GM19328 (cell line): ENCODE results near the gene PYGO2.

Experiments
- ATAC-seq: cut with Tn5 transposase; IDR thresholded peaks from one replicate; pipeline ENCODE4 v1.9.1; 2021; ENCODE audit warnings: mild to moderate bottlenecking, moderate library complexity; ENCODE audit not compliant: unreplicated experiment

Gene PYGO2

DNA sequence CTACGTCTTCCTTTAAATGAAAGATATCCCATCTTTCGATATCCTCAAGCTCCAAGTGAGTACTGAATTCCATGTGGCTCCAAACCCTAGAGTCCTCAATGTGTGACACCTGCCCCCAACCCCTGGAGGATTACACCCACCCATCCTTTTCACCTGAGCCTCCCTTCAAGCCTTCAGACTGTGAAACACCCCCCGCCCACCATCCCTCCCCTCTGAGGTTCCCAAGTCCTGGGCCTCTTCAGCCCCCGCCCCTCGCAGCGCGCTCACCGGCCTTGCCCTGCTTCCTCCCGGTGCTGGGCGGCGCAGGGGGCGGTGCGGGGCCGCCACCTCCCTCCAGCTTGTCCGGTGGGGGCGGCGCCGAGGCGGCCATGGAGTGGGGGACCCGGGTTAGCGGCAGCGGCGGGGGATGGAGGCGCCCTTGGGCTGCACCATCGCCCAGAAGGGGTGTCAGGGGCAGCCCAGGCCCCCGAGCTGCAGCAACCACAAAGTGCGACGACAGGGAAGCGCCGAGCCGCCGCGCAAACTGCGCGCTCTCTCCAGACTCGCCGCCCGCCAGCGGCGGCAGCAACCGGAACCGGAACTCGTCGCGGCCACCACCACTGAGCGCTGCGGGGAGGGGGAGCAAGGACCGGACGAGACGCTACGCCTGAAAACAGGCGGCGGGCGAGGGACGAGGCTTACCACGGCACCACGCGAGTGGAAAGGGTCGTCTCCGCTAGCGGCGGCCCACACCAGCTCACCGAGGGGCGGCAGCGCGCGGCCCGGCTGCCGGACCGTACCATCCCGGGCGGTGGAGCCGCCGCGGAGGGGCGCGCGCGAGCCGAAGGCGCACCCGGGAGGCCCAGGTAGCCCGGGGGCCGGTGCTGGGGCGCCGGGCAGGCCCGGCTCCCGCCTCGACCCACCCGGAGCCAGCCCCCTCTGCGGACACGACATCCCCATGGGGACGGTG is at the start of gene PYGO2:
TSS of gene PYGO2 (minus strand) at position 576 of the 949 bp plus-strand sequence. CDS start at position 370, 206 bp downstream.
- peak; percentile 70 for ATAC-seq

DNA sequence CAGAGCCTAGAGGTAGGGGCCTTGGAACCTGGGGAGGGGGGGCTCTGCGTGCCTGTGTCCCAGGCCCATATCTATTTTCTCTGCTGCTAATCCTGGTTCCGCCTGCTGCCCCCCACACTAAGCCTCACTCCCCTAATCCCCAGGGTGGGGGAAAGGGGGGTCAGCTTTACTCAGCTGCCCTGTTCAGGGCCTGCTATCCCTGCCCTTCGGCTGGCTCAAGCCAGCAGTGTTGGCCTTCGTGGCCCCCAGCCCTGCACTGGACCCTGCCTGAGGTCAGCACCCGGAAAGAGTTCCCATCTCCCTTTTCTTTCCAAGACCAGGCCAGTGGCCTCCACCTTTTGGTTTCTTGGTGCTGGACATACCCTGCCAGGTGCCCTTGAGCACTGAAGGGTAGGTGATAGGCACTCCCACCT is 49.4 kb upstream of the PYGO2 start:
- no peak for ATAC-seq

- ATAC-seq, result no peak
These were observed 48.8 kb upstream of the PYGO2 start for GRCh38 chr1:155010211-155010918.

DNA sequence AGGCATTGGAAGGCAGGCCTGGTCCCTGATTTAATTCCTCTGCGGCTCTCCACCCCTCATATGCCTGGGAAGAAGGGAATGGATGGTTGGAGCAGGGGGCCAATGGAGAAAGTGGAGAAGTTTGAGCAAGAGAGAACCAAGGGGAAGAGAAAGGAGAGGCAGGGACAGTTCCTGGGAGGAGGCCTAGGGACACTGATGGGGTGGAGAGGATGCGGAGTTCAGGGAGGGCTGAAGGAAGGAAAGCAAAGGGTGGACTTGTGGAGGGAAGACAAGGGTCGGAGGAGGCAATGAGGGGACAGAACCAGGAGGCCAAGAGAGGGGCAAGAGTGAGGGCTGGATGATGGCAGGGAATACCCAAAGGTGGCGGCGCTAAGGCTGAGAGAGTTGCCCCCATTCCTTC is 48.2 kb upstream of the PYGO2 start:
- no peak for ATAC-seq

GRCh38 chr1:155009221-155009711 is 47.7 kb upstream of the PYGO2 start:
- no peak for ATAC-seq

DNA sequence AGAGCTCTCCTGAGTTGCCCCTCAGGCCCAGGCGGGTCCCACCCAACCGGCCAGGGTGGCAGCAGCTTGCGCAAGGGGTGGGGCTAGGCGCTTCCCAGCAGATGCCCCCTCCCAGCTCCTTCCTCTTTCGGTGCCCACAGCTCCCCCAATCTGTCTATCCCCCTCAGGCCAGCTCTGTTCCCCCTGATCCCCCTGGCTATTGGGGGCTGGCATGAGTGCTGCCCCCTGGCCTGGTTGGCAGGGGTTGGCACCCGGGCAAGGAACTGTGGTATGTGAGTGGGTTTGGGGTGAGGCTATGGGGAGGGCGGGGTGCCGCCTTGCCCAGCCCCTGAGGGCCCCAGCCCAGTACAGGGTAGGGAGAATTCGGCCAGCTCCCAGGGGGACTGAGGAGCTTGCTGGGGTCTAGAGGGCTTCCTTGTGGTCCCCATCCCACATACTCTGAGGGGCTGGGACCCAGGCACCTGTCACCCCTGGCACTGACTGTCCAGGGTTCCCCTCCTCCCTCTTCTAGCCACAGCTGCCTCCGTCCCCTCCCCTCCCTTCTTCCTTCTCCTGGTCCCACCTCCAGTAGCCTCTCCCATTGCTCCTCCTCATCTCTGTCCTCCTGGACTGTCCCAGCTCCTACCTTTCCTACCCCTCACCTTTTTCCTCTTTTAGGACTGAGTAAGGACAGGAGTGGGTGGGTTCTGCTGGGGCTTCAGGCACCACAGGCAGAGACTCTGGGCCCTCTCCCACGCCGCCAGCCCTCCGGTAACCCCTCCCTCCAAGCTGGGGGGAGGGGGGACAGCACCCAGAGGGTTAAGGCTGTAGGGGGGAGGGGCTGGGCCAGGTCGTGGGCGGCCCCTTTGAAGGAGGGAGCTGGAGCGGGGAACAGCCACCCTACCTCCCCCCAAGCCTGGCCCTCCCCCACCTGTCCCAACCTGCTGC is 46.7 kb upstream of the PYGO2 start:
- no peak for ATAC-seq

DNA sequence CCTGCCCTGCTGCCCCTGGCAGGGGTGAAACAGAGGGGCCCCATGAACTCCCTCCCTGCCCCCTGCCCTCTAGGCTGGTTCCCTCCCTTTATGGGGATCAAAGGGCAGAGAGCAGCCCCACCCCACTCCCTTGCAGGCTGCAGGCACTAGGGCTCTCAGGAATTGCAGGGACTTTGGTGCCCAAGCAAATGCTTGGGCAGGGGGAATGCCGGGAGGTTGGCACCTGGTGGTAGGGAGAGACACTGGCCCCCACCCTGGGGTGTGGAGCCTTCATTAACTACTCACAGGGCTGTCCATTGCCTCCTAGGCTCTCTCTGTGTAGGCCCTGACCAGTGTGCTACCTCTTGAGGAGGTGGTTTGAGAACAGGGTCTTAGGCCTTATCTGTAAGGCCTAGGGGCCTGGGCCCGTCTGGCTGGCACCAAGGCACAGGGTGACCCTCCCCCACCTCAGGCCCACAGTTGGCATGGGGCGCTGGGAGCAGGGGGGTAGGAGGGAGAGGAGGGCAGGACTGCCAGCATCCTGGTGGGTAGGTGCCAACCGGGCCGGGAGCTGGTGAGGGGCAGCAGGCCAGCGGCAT is 45.8 kb upstream of the PYGO2 start:
- no peak for ATAC-seq

DNA sequence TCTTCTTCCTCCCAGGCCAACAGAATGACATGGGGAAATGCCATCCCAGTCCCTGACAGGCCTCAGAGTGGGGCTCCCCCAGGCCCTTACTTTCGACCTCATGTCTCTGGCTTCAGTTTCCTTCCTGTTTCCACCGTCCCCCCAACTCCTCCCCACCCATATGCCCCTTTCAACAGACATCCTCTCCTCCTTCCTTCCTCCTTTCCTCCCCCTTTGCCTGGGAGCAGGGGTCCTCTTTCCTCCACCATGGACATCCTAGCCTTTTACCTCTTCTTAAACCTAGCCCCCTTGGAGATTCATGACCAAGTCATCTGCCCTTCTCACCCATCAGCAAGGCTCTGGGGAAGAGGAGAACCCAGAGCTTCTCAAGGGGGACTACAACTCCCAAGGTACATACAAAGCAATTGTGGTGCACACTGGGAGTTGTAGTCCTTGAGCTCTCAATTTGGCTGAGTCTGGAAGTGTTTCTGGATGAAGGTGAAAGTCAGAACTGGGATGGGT is 45.1 kb upstream of the PYGO2 start:
- no peak for ATAC-seq

DNA sequence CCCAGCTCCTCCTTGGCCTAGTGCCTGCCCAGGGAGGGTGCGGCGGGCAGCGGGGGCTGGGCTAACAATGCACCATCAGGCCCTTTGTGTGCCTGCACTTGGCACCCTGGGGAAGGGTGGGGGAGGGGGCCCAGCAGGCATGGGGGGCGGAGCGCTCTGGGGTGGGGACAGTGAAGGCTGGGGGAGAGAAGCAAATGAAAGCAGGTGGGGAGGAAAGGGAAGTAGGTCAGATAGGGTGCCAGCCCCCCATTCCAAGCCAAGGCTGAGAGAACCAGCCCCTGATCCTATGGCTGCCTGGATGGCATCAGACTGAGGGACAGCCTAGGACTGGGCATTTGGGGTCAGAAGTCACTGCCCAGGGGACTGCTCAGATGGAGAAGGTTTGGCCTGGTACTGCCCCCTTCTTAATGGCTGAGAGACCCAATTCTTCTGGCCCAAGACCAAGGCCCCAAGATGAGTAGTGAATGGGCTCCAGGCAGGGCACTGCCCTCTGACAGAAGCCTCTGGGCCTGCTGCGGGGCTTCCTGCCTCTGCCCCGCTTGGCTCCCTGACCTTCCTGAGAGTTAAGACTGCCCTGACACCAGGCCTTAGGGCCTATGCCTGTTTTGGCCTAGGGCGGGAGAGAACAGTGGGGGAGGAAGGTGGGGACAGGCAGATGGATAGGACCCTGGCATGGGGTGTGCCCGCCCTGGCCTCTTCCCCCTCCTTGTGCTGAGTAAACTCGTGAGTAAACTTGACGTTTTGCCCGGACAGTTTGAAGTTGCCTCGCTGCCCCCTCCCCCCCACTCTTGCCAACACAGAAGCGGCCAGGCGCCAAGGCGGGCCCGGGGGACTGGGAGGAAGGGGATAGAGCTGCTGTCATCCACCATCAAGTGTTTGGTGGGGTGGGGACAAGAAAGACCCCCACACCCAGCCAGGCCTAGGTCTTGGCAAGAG is 43.8 kb upstream of the PYGO2 start:
- ATAC-seq, result no peak

DNA sequence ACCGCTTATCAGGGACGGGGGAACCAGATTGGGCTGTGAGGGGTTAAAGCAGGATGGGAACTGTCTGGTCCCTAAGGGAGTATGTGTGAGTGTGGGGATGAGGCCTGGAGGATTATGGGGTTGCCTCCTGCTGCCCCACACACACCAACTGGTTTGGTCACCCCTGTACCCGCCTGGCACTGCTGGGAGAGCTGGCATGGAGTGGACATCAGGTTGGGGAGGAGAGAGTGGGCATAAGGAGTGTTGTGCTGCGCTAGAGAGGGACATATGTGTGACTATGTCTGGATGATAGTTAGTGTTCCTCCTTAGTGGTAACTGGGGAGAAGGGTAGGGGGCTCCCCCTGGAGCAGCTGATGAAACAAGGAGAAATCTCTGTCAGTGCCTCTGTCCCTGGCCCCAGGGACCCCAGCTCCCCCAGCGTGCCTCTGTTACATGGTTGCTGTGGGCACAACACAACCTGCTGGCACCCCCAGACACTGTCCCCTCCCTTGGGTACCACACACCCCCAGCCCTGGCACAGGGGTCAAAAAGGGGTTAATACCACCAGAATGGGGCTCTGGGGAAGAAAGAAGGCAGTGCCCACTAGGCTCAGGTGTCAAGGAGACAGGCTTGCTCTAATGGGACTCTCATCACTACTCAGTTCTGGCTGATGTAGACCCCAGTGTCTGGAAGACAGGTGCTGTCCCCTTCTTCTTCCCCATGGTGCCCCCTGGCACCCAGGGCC is 42.9 kb upstream of the PYGO2 start:
- no peak for ATAC-seq

DNA sequence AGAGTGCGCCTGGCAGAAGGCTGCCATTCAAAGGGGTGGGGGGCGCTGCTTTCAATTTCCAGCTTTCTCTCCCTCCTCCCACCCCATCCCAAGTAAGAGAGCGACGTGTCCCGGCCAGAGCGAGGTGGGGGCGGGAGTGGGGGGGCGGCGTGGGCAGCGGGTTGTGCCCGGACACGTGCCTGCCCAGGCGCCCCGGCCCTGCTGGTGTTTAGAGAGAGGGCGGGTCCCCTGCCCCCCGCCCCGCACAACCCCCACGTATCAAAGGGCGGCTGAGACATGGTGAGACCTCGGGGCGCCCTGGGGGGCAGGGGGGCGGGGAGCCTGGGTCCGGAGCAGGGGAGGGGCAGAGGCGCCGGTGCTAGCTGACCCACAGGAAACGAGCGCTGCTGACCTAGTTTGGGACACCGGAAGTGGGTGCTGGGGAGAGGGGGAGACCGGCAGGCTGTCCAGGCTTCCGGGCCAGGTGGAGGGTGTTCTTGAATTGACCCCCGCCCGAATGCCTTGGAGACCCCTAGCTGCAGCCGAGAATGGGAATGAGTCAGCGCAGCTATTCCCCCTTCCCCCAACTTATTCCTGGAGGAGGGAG is 42.3 kb upstream of the PYGO2 start:
- no peak for ATAC-seq

DNA sequence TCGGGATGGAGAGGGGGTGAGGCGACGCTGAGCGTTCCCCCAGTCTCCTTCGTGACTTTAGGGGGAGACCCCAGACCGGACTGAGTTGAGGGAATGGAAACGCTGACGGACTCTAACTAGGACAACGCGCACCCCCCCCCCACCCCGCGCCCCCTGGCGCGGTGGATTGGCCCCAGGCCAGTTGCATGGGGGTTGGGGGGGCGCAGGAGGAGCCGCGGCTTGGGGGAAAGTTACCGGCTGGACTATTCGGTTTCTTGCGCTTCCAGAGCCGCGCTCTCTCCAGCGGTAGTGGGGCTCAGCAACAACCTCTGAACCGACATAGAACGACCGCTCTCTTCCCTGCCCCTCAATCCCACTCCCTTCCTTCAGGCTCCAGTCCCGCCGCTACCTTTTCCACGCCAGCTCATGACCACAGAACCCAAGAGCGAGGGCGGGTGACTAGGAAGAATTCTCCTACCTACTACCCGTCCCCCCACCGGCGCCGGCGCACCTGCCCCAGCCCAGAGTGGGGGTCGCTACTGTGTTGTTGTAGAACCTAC is 41.7 kb upstream of the PYGO2 start:
- ATAC-seq, result no peak

DNA sequence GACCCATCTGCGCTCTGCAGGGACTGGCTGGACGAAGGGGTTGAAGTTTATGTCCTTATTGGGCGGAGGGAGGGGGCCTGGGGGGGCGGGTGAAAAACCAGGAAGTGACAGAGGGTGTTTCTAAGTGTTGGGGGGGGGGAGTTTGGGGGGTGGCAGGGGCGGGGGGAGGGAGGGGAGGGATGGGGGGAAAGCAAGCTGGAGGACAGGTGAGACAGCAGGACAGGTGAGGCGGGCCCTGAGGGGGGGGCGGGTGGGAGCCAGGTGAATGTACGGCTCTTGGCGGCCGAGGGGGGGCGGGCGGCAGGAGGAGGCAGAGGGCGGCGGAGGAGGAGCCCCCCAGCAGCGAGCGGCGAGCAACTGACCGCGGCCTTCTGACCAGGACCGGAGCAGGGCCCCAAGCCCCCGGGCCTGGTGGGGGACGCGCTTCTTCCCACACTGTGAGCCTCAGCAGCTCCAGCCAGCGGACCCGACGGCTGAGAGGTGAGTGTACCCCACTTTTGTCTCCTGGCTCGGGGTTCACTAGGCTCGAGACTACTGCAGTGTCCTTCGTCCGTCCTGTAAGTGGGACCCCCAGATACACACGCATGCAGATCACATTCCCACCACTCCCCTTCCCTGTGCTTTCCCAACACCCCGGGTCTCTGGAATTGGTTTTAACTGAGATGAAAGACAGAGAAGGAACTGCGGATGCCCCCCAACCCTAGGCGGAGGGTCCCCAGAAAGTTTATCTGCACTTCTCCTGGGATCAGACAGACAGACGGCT is 41.1 kb upstream of the PYGO2 start, which contains the start of gene ZBTB7B:
TSS of gene ZBTB7B (plus strand) at position 339 of the 763 bp plus-strand sequence. CDS start 11,859 bp downstream, outside the sequence.
- ATAC-seq, result peak; percentile 4

DNA sequence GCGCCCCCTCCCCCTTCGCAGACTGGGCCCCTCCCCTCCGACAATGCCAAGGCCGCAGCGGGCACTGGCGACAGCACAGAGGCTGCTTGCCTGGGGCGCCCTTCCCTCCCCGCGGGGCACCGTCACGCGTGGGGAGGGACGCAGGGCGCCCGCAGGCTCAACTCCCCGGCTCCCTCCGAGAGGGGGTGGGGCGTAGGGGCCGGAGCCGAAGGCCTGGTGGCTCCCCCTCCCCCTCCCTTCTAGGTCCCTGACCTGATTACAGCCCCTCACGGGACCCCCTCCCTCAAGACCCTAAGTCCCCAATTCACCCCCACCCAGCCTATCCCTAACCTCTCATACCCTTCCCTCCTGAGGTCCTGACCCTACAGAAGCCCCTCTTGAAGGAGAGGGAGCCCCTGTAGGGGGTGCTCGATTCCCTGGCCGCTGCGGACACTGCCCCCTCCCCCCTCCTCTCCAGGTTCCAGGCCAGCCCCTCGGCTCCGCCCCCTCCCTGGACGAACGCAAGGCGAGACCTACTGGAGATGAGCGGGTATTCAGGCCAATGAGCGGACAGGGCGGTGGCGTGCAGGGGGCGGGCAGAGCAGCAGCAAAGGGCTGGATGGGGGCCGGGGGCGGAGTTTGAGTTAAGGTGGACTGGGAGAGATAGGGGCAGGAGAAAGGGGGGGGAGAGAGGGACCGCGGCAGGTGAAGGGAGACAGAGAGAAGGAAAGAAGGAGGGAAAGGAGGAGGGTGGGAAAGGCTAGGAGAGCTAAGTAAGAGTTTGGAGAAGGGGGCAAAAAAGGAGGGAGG is 40.3 kb upstream of the PYGO2 start:
- ATAC-seq, result peak; percentile 47

DNA sequence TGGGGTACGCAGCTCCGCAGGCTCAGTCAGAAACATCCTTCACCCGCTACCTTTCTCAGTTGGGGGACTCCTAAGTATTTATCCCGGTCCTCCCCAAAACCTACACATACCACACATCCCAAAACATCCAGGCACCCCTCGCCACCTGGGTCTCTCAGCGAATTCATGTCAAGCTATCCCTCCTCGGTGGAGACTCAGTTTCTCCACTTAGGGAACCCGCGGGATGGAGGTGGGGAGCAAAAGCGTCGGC is 39.8 kb upstream of the PYGO2 start:
- no peak for ATAC-seq

DNA sequence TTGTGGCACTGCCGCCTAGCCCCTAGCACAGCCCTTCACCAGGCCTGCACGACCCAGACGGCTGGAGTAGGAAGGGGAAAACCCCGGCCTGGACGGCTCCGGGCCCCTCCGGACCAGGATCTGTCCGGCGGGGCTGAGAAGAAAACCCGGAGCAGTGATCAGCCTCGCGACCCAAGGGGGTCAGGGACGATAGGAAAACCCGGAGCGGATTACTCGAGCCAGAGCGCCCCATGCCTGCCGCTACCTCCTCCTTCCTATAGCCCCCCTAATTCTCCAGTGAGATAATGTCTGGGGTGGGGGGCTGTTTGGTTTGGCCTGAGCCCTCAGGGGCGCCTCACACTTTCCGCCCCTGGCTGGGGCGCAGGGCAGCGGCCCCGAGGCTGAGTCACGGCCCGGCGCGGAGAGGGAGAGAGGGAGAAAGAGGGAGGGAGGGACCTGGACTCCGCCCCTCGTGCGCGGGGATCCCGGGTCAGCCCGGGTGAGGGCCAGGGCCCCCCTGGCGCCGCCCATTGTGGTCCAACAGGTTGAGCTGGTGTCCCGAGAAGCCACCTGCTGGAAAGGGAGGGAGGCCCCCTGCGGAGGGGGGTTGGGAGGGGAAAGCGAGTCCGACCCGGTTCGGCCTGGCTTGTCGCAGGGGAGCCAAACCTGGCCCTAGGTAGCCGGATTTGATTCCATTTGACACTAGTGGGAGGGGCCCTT is 39.3 kb upstream of the PYGO2 start:
- ATAC-seq, result peak; percentile 43
